ENCODE data around the gene TAF4B. TPM values are rescaled to one million over a fixed set of nuclear protein-coding genes. Genes with fewer than 3 reads are reported as not detected.

The TAF4B gene
- polyA plus RNA-seq, 1 of the 3 experiments (the other 2 are of a cell fraction): 1.3 TPM

- H3K9me3 ChIP-seq: no peaks in the 10 kb centered on the region
- no peaks in the 10 kb centered on the region for H3K36me3 ChIP-seq (replicated peaks in 1 of 2; ENCODE audit: control insufficient read depth in 1 of 2, insufficient read depth in 2 of 2, low read length in 1 of 2)
- no peak overlapping the region for H3K27ac ChIP-seq (ENCODE audit: low read depth in 2 of 2, low read length in 1 of 2)
- 66% methylated on average over 2 of the region's 2 CpGs for WGBS (ENCODE audit: low lambda C conversion rate)
- H3K4me2 ChIP-seq: no peak overlapping the region
- H3K9ac ChIP-seq: no peak overlapping the region
- DNase-seq: no peak
- H2AFZ ChIP-seq (ENCODE audit: low read depth): peak overlapping the region; percentile 45; the same call in 1 of the 2 replicates
- H3K27me3 ChIP-seq (ENCODE audit: insufficient read depth): no peaks in the 10 kb centered on the region
- CTCF ChIA-PET: interaction anchor here (1.1 to 1.7 kb wide), 4 partner anchors 38 to 613 kb away, joined by 3 to 7 read pairs (median 3); partner anchors contain the start of gene KCTD1
- H4K20me1 ChIP-seq (ENCODE audit: insufficient read depth): no peaks in the 10 kb centered on the region
- POLR2A ChIA-PET: no interaction called here
- peaks cover 0 to 5% of the 10 kb centered on the region in 2 experiments; a peak in 2 of 4 replicates for H3K4me1 ChIP-seq (ENCODE audit: control insufficient read depth in 1 of 2, insufficient read depth in 2 of 2, low read depth in 1 of 2, low read length in 1 of 2)
- H3K4me3 ChIP-seq (ENCODE audit: low read depth in 2 of 2, low read length in 1 of 2): no peak overlapping the region
- TF ChIP-seq NRF1 (IDR thresholded peaks at IDR 0.05; ENCODE audit: low read depth, low read length) (no peak), PBX3 (IDR thresholded peaks at IDR 0.05) (no peak), MXI1 (IDR thresholded peaks at IDR 0.05; ENCODE audit: low read depth, low read length) (no peak), TCF12 (IDR thresholded peaks at IDR 0.05) (no peak), TEAD4 (IDR thresholded peaks at IDR 0.05; ENCODE audit: borderline replicate concordance, insufficient read depth) (no peak), ELF1 (IDR thresholded peaks at IDR 0.05) (no peak), SMC3 (IDR thresholded peaks at IDR 0.05; ENCODE audit: low read depth, low read length) (no peak), GATA2 (CRISPR knock-in tag; IDR thresholded peaks at IDR 0.05) (no peak), RXRA (IDR thresholded peaks at IDR 0.05; ENCODE audit: borderline replicate concordance, low read depth) (no peak), FOSL2 (IDR thresholded peaks at IDR 0.05; ENCODE audit: borderline replicate concordance, low read depth) (no peak), MAX (IDR thresholded peaks at IDR 0.05; ENCODE audit: low read depth) (no peak), IRF3 (IDR thresholded peaks at IDR 0.05; ENCODE audit: low read depth, low read length) (no peak), USF2 (IDR thresholded peaks at IDR 0.05; ENCODE audit: borderline replicate concordance, low read depth, low read length) (no peak), RAD21 (IDR thresholded peaks at IDR 0.05; ENCODE audit: low read length) (no peak), GABPA (IDR thresholded peaks at IDR 0.05; ENCODE audit: low read depth) (no peak), SIN3A (IDR thresholded peaks at IDR 0.05; ENCODE audit: borderline replicate concordance, low read depth, low read length) (no peak), CHD2 (IDR thresholded peaks at IDR 0.05; ENCODE audit: low read length, partially characterized antibody) (no peak), JUND (IDR thresholded peaks at IDR 0.05) (no peak), MEF2A (IDR thresholded peaks at IDR 0.05; ENCODE audit: borderline replicate concordance, low read depth) (no peak)
- H3F3A ChIP-seq (replicated peaks; ENCODE audit: insufficient read depth): no peaks in the 10 kb centered on the region
- H3K9me2 ChIP-seq: no peaks in the 10 kb centered on the region
- no peaks in the 10 kb centered on the region for H3K79me2 ChIP-seq (ENCODE audit: insufficient read depth)
Measured at GRCh38 chr18:26386441-26386840, 160.2 kb downstream of the TAF4B start.

Data from SK-N-SH (cell line).